Measurements from ENCODE around the gene SOX13.

Gene SOX13

DNA sequence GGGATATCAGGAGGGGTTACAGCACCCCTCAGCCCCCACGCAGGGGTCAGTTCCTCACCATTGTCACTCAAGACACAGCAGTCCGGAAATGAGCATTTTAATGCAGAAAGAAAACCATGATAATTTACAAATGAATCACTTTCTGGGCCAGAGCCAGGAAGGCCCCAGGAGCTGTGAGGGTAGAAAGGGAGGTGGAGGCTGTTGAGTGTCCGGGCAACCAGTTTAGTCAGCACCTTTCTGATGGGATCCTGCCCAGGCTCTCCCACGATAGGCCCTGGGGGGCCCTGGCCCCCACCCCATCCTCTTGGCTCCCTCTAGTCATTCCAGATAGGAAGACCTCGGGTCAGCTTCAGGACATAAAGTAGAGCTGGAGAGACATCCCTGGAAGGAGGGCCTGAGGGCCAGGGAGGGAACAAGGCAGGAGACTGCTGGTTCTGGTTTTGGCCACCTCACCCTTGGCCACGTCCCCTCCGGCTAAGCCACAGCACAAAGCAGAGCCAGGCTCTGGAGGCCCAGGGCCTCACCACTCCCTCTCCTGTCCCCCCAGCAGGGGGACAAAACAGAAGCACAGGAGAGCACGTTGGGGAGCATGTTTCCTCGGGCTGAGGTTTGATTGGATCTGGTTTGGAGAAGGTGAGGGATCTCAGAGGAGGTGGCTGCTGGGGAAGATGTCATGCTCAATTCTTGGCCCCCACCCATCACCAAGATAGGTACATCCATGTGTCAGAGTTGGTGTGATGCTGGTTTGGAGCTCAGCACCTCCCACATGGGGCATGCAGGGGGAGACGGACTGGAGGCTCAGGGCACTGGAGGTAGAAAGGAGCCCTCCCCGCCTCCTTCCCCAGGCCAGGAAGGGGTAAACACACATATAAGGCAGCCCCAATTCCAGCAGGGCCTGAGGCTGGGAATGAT is 58.3 kb downstream of the SOX13 start:
- DNase-seq (ENCODE audit: low read depth), result peak; percentile 84
- TF ChIP-seq, protein P1, sequence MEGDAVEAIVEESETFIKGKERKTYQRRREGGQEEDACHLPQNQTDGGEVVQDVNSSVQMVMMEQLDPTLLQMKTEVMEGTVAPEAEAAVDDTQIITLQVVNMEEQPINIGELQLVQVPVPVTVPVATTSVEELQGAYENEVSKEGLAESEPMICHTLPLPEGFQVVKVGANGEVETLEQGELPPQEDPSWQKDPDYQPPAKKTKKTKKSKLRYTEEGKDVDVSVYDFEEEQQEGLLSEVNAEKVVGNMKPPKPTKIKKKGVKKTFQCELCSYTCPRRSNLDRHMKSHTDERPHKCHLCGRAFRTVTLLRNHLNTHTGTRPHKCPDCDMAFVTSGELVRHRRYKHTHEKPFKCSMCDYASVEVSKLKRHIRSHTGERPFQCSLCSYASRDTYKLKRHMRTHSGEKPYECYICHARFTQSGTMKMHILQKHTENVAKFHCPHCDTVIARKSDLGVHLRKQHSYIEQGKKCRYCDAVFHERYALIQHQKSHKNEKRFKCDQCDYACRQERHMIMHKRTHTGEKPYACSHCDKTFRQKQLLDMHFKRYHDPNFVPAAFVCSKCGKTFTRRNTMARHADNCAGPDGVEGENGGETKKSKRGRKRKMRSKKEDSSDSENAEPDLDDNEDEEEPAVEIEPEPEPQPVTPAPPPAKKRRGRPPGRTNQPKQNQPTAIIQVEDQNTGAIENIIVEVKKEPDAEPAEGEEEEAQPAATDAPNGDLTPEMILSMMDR (conservative IDR thresholded peaks at IDR 0.05; ENCODE audit: low read depth, low read length), result peak; percentile 30
- no peak overlapping the region for H3K4me3 ChIP-seq (ENCODE audit: low read depth, low read length)

DNA sequence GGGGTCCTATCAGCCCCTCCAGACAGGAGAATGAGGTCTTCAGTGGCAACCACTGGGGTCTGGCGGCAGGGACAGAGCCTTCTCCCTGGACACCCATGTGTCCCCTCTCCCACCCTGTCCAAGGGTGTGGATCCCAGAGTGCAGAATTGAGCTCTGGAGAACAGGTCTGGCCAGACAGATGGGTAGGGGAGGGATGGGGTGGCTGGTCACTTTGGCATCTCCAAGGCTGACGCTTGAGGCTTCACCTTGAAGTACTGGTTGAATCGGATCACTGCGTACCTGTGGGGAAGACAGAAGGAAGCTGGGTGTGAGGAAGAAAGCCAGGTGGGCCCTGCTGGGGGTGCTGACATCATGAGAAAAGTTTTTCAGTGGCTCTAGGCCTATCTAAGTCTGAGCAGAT is 59.1 kb downstream of the SOX13 start:
- TF ChIP-seq, protein P1 (conservative IDR thresholded peaks at IDR 0.05; ENCODE audit: low read depth, low read length), result no peak

DNA sequence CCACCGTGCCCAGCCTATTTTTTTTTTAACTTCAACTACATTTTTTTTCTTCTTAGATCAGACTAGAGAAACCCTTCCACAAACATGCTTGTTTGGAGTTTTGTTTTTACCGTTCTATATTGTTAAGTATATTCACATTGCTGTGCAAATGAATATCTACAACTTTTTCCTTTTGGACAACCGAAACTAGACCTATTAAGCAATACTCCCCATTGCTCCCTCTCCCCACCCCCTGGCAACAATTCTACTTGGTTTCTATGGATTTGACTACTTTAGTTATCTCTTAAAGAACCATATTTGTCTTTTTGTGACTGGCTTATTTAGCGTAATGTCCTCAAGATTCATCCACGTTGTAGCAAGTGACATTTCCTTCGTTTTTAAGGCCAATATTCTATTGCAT is 59.8 kb downstream of the SOX13 start:
- TF ChIP-seq, protein P1 (conservative IDR thresholded peaks at IDR 0.05; ENCODE audit: low read depth, low read length), result no peak
- H3K4me3 ChIP-seq (ENCODE audit: low read depth, low read length), result no peak overlapping the region
- DNase-seq (ENCODE audit: low read depth), result no peak

More for the DNA sequence above, 59.1 kb downstream of the SOX13 start:
- H3K4me3 ChIP-seq (ENCODE audit: low read depth, low read length), result no peak overlapping the region
- DNase-seq (ENCODE audit: low read depth), result no peak

DNA sequence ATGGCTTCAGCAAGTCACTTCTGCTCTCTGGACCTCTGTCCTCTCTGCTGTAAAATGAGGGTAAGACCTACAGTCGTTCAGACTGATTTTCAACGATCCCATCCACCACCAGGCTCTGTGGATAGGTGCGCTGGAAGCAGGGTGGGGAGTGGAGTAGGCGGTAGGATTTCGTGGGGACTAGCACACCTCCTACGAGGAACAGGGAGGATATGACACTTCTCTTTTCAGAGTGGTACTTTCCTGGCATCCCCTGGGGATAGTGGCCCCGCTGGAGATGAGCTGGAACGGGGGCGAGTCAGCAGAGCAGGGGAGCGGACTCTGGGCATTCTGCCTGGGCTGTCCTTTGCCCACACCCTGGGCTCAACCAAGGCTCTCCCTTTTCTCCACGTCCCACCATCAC is 61.2 kb downstream of the SOX13 start:
- no peak for DNase-seq (ENCODE audit: low read depth)
- TF ChIP-seq, protein P1 (conservative IDR thresholded peaks at IDR 0.05; ENCODE audit: low read depth, low read length), result no peak
- H3K4me3 ChIP-seq (ENCODE audit: low read depth, low read length), result no peak overlapping the region

DNA sequence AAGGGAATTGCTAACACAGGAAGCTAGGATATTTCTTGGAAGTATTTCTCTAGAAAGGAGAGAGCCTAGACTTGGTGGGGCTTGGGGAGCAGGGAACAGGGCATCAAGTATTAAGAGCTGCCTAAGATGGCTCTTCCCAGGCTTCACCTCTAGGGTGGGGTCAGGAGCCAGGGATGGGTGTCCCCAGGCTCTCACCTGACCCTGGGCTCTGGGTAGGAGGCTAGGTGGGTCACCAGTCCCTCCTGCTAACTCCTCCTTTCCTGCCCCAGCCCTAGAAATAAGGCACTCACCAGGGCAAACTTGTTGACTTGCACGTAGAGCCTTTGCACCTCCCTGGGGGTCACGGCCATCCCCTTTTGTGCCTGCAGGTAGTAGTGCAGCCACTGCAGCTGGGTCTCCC is 63.9 kb downstream of the SOX13 start:
- H3K4me3 ChIP-seq (ENCODE audit: low read depth, low read length), result no peak overlapping the region
- DNase-seq (ENCODE audit: low read depth), result no peak
- TF ChIP-seq, protein P1 (conservative IDR thresholded peaks at IDR 0.05; ENCODE audit: low read depth, low read length), result no peak

DNA sequence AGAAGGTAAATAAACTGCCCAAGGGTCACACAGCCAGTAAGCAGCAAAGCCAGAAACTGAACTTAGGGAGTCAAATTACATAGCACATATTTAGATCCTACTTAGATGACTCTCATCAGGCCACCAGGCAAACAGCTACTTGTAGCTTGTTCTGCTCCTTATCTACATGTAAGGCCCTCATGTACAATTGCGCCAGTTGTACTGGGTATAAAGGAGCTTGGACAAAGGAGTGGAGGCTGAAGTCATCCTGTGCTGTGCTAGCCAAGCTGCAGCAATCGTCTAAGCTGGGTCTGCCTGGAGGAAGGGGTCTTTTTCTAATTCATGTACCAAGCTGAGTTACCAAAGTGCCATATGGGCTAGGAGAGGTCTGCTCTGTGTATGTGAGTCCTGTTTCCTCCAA is 66.2 kb downstream of the SOX13 start:
- TF ChIP-seq, protein P1 (conservative IDR thresholded peaks at IDR 0.05; ENCODE audit: low read depth, low read length), result no peak
- no peak for DNase-seq (ENCODE audit: low read depth)
- no peak overlapping the region for H3K4me3 ChIP-seq (ENCODE audit: low read depth, low read length)

DNA sequence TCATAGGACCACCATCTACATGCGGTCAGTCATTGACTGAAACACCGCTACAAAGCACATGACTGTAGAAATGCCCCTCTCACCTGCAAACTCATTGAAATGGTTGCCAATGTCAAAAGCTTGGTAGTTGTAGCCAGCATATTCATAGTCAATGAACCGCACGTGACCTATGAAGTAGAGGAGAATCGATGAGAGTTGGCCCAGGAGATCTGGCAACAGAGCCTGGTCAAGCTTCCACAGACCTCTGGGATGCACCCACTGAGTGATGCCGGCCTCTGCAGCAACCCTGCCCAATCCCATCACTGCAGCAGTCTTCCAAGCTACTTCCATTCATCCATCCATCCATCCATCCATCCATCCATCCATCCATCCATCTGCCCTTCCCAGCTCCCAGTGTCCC is 67.0 kb downstream of the SOX13 start:
- DNase-seq (ENCODE audit: low read depth), result no peak
- TF ChIP-seq, protein P1 (conservative IDR thresholded peaks at IDR 0.05; ENCODE audit: low read depth, low read length), result no peak
- H3K4me3 ChIP-seq (ENCODE audit: low read depth, low read length), result no peak overlapping the region

Measured in choroid plexus epithelial cell (primary cell).